RWPE1 (cell line): ENCODE measurements around the gene TDP2.
"Not testable (repeated sequence)": the region's sequence is repeated elsewhere in the genome, so short reads cannot be mapped to it uniquely, and the experiment has no call there.

Source experiments
- CTCF ChIA-PET: fragments of 350-600 bp; sonication (Branson Sonifier 250); formaldehyde crosslinking; extraction: SDS; loops from one replicate; lab custom pipeline; 2021; lab: Yijun Ruan, JAX
- POLR2A ChIA-PET: fragments of 400-600 bp; formaldehyde crosslinking; extraction: SDS; loops from one replicate; lab custom pipeline; 2020; ENCODE audit warnings: antibody characterized with exemption; ENCODE audit not compliant: low non-redundant PET; lab: Yijun Ruan, JAX
- DNase-seq: peaks from one replicate; pipeline ENCODE4 v3.0.0; 2012; ENCODE audit warnings: low spot score
- H3K27ac ChIP-seq: fragments of 450-650 bp; 2 replicates; pipeline ENCODE4 v1.5.1; 2017
- TF ChIP-seq, protein P1 (sequence below): fragments of 450-650 bp; conservative IDR thresholded peaks from 2 replicates; pipeline ENCODE4 v1.5.1; 2017; ENCODE audit warnings: low read depth, mild to moderate bottlenecking

The TDP2 gene

DNA sequence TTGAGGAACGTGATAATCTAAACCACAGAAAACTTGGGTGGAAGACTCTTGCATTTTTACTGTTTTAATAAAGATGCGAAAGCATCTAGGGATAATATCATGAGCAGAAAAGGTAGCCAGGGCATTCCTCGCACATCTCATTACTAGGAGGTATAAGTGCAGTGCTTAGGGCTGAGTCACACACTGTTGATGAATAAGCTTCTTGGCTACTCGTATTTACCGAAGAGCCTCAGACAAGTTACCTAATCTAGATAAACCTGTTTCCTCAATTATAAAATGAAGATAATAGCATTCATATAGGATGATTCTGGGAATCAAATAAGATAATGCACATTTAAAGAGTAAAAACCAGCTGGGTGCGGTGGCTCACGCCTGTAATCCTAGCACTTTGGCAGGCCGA is 19.9 kb downstream of the TDP2 start:
- H3K27ac ChIP-seq, result no peak overlapping the region
- ChIA-PET POLR2A (interaction anchor here (0.6 kb wide), 1 partner anchor 60 kb away, joined by 3 read pairs; no protein-coding TSS in a partner anchor), CTCF (interaction anchor here (0.6 to 1.0 kb wide), 4 partner anchors 66 to 1452 kb away, joined by 3 to 8 read pairs (median 4); no protein-coding TSS in a partner anchor)
- TF ChIP-seq, protein P1, sequence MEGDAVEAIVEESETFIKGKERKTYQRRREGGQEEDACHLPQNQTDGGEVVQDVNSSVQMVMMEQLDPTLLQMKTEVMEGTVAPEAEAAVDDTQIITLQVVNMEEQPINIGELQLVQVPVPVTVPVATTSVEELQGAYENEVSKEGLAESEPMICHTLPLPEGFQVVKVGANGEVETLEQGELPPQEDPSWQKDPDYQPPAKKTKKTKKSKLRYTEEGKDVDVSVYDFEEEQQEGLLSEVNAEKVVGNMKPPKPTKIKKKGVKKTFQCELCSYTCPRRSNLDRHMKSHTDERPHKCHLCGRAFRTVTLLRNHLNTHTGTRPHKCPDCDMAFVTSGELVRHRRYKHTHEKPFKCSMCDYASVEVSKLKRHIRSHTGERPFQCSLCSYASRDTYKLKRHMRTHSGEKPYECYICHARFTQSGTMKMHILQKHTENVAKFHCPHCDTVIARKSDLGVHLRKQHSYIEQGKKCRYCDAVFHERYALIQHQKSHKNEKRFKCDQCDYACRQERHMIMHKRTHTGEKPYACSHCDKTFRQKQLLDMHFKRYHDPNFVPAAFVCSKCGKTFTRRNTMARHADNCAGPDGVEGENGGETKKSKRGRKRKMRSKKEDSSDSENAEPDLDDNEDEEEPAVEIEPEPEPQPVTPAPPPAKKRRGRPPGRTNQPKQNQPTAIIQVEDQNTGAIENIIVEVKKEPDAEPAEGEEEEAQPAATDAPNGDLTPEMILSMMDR, result no peak
- DNase-seq, result peak; percentile 68

DNA sequence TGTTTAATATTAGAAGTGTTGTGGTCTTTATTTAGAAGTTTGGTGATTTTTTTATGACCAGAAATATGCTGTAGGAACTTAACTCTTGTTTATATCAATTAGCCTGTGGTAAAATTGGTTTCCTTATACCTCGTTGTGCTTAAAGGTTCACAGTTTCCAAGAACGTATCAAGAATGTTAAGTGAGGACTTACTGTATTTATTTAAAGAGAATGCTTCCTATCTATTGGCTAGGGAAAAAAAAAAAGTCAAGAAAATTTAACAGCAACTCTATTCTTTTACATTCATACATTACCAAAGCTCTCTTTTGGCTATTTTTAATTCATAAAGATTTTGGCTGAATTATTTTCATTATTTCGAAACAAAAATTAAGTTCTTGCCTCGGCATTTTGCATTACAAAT is 22.3 kb downstream of the TDP2 start:
- POLR2A ChIA-PET, result no interaction called here
- DNase-seq, result no peak

GRCh38 chr6:24643920-24644319 is 22.8 kb downstream of the TDP2 start:
- ChIA-PET CTCF (interaction anchor here (0.5 kb wide), 1 partner anchor 621 kb away, joined by 3 read pairs; no protein-coding TSS in a partner anchor), POLR2A (no interaction called here)
- no peak overlapping the region for H3K27ac ChIP-seq
- TF ChIP-seq, protein P1, result no peak
- no peak for DNase-seq

More for the DNA sequence above, 22.3 kb downstream of the TDP2 start:
- CTCF ChIA-PET, result no interaction called here
- no peak overlapping the region for H3K27ac ChIP-seq
- TF ChIP-seq, protein P1, result no peak

GRCh38 chr6:24642061-24642460 is 24.6 kb downstream of the TDP2 start:
- no peak for DNase-seq
- TF ChIP-seq, protein P1, result no peak
- CTCF ChIA-PET, result no interaction called here
- POLR2A ChIA-PET, result no interaction called here
- H3K27ac ChIP-seq, result no peak overlapping the region

GRCh38 chr6:24640631-24641030 is 26.1 kb downstream of the TDP2 start:
- CTCF ChIA-PET, DNase-seq, POLR2A ChIA-PET, H3K27ac ChIP-seq: not testable (repeated sequence)

GRCh38 chr6:24640166-24640565 is 26.5 kb downstream of the TDP2 start:
- ChIA-PET POLR2A (no interaction called here), CTCF (no interaction called here)
- H3K27ac ChIP-seq, result no peak overlapping the region
- DNase-seq, result no peak
- TF ChIP-seq, protein P1, result no peak

DNA sequence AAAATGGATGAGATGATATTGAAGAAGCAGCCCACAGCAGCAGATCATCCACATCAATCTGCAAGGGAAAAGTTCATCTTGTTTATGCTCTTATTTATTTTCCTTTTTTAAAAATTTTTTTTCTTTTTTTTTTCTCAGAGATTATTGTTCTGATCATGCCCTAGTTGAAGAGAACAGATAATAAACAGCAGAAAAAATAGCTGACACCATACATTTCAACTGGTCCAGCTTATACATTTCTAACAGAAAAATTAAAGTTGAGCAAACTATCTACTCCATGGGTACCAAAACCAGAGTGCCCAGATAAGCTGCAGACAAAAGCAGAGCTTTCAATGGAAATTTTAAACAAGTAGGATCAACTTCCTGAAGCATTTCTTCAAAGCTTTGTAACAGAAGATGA is 30.0 kb downstream of the TDP2 start:
- no peak overlapping the region for H3K27ac ChIP-seq
- TF ChIP-seq, protein P1, result no peak
- DNase-seq, result no peak
- POLR2A ChIA-PET, result no interaction called here
- CTCF ChIA-PET, result no interaction called here
